ENCODE results near the gene AMFR. TPM values are rescaled to one million over a fixed set of nuclear protein-coding genes. Genes with fewer than 3 reads are reported as not detected.

Gene AMFR
- total and polyA plus RNA-seq, 10 of the 15 experiments (the other 5 are each of a cell fraction or from before 2014, with no cell fraction given) = 8.2 to 67.6 (median 28.1) TPM

DNA sequence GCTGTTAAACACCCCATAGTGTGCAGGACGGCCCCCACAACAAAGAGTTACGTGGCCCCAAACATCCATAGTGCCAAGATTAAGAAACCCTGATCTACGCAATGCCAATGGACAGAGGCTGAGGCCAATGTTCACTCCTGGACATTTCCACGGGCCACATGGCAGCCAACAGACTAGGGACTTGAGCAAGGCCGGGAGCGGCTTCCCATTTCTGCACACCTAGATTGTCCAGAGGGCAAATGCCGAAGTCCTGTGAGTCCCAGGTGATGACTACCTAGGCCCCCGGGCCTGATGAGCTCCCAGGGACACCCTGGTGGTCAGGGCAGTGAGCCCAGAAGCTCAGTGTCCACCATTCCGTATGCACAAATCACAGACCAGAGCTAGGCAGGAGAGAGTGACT is 95.5 kb downstream of the AMFR start:
- H3K4me2 ChIP-seq (ENCODE audit: control insufficient read depth, insufficient read depth) = no peak overlapping the region
- no peaks in the 10 kb centered on the region for H3K79me2 ChIP-seq (ENCODE audit: control insufficient read depth, insufficient read depth, low read length)
- H3K4me3 ChIP-seq = no peak overlapping the region
- FAIRE-seq = no peak
- DNase-seq (ENCODE audit: low read depth, low spot score) = no peak
- no peaks in the 10 kb centered on the region for H3K36me3 ChIP-seq (ENCODE audit: control insufficient read depth in 2 of 2, insufficient read depth in 2 of 2, low read length in 1 of 2)
- 59% methylated on average over 8 of the region's 9 CpGs for WGBS (ENCODE audit: insufficient coverage, insufficient replicate concordance, low lambda C conversion rate, missing lambda C conversion rate)
- POLR2A ChIA-PET = no interaction called here
- H4K20me1 ChIP-seq (ENCODE audit: control insufficient read depth, insufficient read depth) = no peaks in the 10 kb centered on the region
- no peaks in the 10 kb centered on the region for H3K4me1 ChIP-seq (ENCODE audit: control insufficient read depth, insufficient read depth, low read length)
- SMC1A ChIA-PET (ENCODE audit: uncharacterized antibody, unreplicated experiment) = interaction anchor here (2.2 kb wide), 1 partner anchor 26 kb away, joined by 5 read pairs; no protein-coding TSS in a partner anchor
- no peak overlapping the region for H3K27ac ChIP-seq (ENCODE audit: control insufficient read depth, insufficient read depth)
- intact Hi-C loops (cut with micrococcal nuclease; ENCODE audit: unreplicated experiment) = no loop called here
- CTCF ChIA-PET = no interaction called here
- in situ Hi-C loops (cut with MboI) = no loop called here
- BruUV-seq (replicated peaks) = no TSS peak
- RAD21 ChIA-PET (ENCODE audit: unreplicated experiment) = no interaction called here
- H3K9me3 ChIP-seq (replicated peaks; ENCODE audit: control insufficient read depth, insufficient read depth, low read length) = no peaks in the 10 kb centered on the region
- TF ChIP-seq RBBP5 (conservative IDR thresholded peaks at IDR 0.05) (no peak), STAT1 (conservative IDR thresholded peaks at IDR 0.05) (no peak), ZNF592 (IDR thresholded peaks at IDR 0.05) (no peak), DPF2 (IDR thresholded peaks at IDR 0.05) (no peak)
- H2AFZ ChIP-seq (ENCODE audit: control insufficient read depth, low read depth, low read length) = no peak overlapping the region
- no peaks in the 10 kb centered on the region for H3K27me3 ChIP-seq (replicated peaks in 1 of 2; ENCODE audit: control insufficient read depth in 2 of 2, insufficient read depth in 2 of 2, low read length in 1 of 2)
- ATAC-seq = no peak
- H3K9ac ChIP-seq (ENCODE audit: control insufficient read depth, insufficient read depth, low read length) = no peak overlapping the region

Measured in GM12878 (cell line).